Cerebellar cortex (tissue), 1 donor: Measurements from ENCODE around the gene DCUN1D3.
A peak's percentile ranks its signal among the peaks of the same experiment; 100 is the strongest.
"Not testable (repeated sequence)": the region's sequence is repeated elsewhere in the genome, so short reads cannot be mapped to it uniquely, and the experiment has no call there.

Experiments used
- DNase-seq: peaks from one replicate; pipeline ENCODE4 v3.0.0-alpha.2; 2015; ENCODE audit warnings: low spot score

The DCUN1D3 gene

GRCh38 chr16:20887207-20887606 is 13.0 kb downstream of the DCUN1D3 start:
- DNase-seq, result no peak

- no peak for DNase-seq
These were observed 13.8 kb downstream of the DCUN1D3 start for GRCh38 chr16:20886320-20886719.

- no peak for DNase-seq
These were observed 16.0 kb downstream of the DCUN1D3 start for GRCh38 chr16:20884240-20884556.

- DNase-seq, result no peak
These were observed 16.5 kb downstream of the DCUN1D3 start for GRCh38 chr16:20883554-20884239.

GRCh38 chr16:20881503-20881878 is 18.7 kb downstream of the DCUN1D3 start:
- no peak for DNase-seq

GRCh38 chr16:20880867-20881502 is 19.2 kb downstream of the DCUN1D3 start:
- no peak for DNase-seq

- no peak for DNase-seq
These were observed 20.8 kb downstream of the DCUN1D3 start for GRCh38 chr16:20879175-20880040.

GRCh38 chr16:20878682-20879147 is 21.4 kb downstream of the DCUN1D3 start:
- no peak for DNase-seq

- no peak for DNase-seq
These were observed 24.9 kb downstream of the DCUN1D3 start for GRCh38 chr16:20875355-20875650.

- no peak for DNase-seq
These were observed 26.0 kb downstream of the DCUN1D3 start for GRCh38 chr16:20874088-20874581.

- no peak for DNase-seq
These were observed 26.8 kb downstream of the DCUN1D3 start for GRCh38 chr16:20873331-20873730.

- DNase-seq, result no peak
These were observed 28.0 kb downstream of the DCUN1D3 start for GRCh38 chr16:20871941-20872815.

GRCh38 chr16:20871258-20871657 is 28.9 kb downstream of the DCUN1D3 start:
- no peak for DNase-seq

GRCh38 chr16:20870122-20870820 is 29.9 kb downstream of the DCUN1D3 start:
- no peak for DNase-seq

GRCh38 chr16:20868890-20869289 is 31.3 kb downstream of the DCUN1D3 start:
- DNase-seq, result no peak

GRCh38 chr16:20867585-20867984 is 32.6 kb downstream of the DCUN1D3 start:
- no peak for DNase-seq

GRCh38 chr16:20866801-20867200 is 33.4 kb downstream of the DCUN1D3 start:
- no peak for DNase-seq

- DNase-seq, result peak; percentile 39
These were observed 33.9 kb downstream of the DCUN1D3 start for GRCh38 chr16:20866145-20866772.

GRCh38 chr16:20865420-20866131 is 34.6 kb downstream of the DCUN1D3 start:
- DNase-seq, result no peak

- not testable (repeated sequence) for DNase-seq
These were observed 35.8 kb downstream of the DCUN1D3 start for GRCh38 chr16:20864376-20864775.
